IMR-90 (cell line): Measurements from ENCODE around the gene CEP126. TPM values are rescaled to one million over a fixed set of nuclear protein-coding genes. Genes with fewer than 3 reads are reported as not detected.

Experiments used
- ATAC-seq: fragments of 200-7000 bp; cut with Tn5 transposase; 2 replicates; pipeline ENCODE4 v1.9.1; 2020; ENCODE audit warnings: low read depth, mild to moderate bottlenecking, moderate library complexity
- BruUV-seq: library from RNA; stranded (reverse); fragments of 400-500 nt; replicated peaks from 2 replicates; lab custom pipeline; 2021; lab: Mats Ljungman, UMichigan
- CTCF ChIA-PET: fragments of 300-600 bp; formaldehyde crosslinking; extraction: SDS; loops from one replicate; lab custom pipeline; 2021; ENCODE audit warnings: antibody characterized with exemption; lab: Yijun Ruan, JAX
- POLR2A ChIA-PET: fragments of 300-600 bp; sonication (Branson Sonifier 250); formaldehyde crosslinking; loops from one replicate; lab custom pipeline; 2022; ENCODE audit warnings: antibody characterized with exemption; ENCODE audit not compliant: unreplicated experiment; lab: Charles Lee
- DNase-seq: peaks from one replicate; pipeline ENCODE4 v3.0.0; 2013
- H2AFZ ChIP-seq: replicated peaks from 2 replicates; pipeline ENCODE3; 2013; ENCODE audit warnings: low read length, mild to moderate bottlenecking; ENCODE audit not compliant: poor library complexity
- H2AK5ac ChIP-seq: 2 replicates; pipeline ENCODE4 v1.6.1; 2013; ENCODE audit warnings: low read depth, low read length, inconsistent platforms
- H2AK9ac ChIP-seq: replicated peaks from 2 replicates; pipeline ENCODE3; 2013; ENCODE audit warnings: mild to moderate bottlenecking, low read depth, low read length, moderate library complexity; ENCODE audit not compliant: poor library complexity
- H2BK120ac ChIP-seq: 2 replicates; pipeline ENCODE4 v1.6.1; 2013; ENCODE audit warnings: low read depth, low read length, inconsistent platforms
- H2BK15ac ChIP-seq: 3 replicates; pipeline ENCODE4 v1.6.1; 2013; ENCODE audit warnings: low read depth, low read length, inconsistent platforms
- H2BK20ac ChIP-seq: 2 replicates; pipeline ENCODE4 v1.6.1; 2013; ENCODE audit warnings: low read depth, mild to moderate bottlenecking, inconsistent platforms, low read length, moderate library complexity
- H2BK5ac ChIP-seq: 2 replicates; pipeline ENCODE4 v1.6.1; 2013; ENCODE audit warnings: mild to moderate bottlenecking, low read depth, low read length, inconsistent platforms; ENCODE audit not compliant: poor library complexity, severe bottlenecking
- H3K14ac ChIP-seq: replicated peaks from 2 replicates; pipeline ENCODE4 v1.6.1; 2013; ENCODE audit warnings: low read depth, low read length, inconsistent platforms
- H3K18ac ChIP-seq: 2 replicates; pipeline ENCODE4 v1.6.1; 2013; ENCODE audit warnings: low read depth, low read length, control low read depth
- H3K23ac ChIP-seq: 2 replicates; pipeline ENCODE4 v1.6.1; 2013; ENCODE audit warnings: low read depth, low read length, inconsistent platforms
- H3K27ac ChIP-seq: 2 replicates; pipeline ENCODE4 v1.5.1; 2013; ENCODE audit warnings: mild to moderate bottlenecking, control low read depth, low read length; ENCODE audit not compliant: insufficient read depth
- H3K27me3 ChIP-seq: 2 replicates; pipeline ENCODE4 v1.6.1; 2013; ENCODE audit warnings: low read length; ENCODE audit not compliant: control insufficient read depth, insufficient read depth
- H3K36me3 ChIP-seq: 2 replicates; pipeline ENCODE4 v1.6.1; 2013; ENCODE audit warnings: low read length, mixed read lengths; ENCODE audit not compliant: control insufficient read depth, insufficient read depth
- H3K4ac ChIP-seq: 2 replicates; pipeline ENCODE4 v1.6.1; 2013; ENCODE audit warnings: low read depth, low read length, inconsistent platforms
- H3K4me1 ChIP-seq: 2 replicates; pipeline ENCODE4 v1.6.1; 2013; ENCODE audit warnings: low read length, mixed read lengths; ENCODE audit not compliant: control insufficient read depth, insufficient read depth
- H3K4me2 ChIP-seq: 2 replicates; pipeline ENCODE4 v1.6.1; 2013; ENCODE audit warnings: low read depth, mild to moderate bottlenecking, control low read depth, low read length, moderate library complexity
- H3K4me3 ChIP-seq: 2 replicates; pipeline ENCODE4 v1.5.1; 2013; ENCODE audit warnings: low read depth, mild to moderate bottlenecking, control low read depth, low read length, moderate library complexity; ENCODE audit not compliant: insufficient read depth
- H3K56ac ChIP-seq: 2 replicates; pipeline ENCODE4 v1.6.1; 2013; ENCODE audit warnings: low read length, inconsistent platforms; ENCODE audit not compliant: insufficient read depth; ENCODE audit errors: extremely low read depth
- H3K79me1 ChIP-seq, 2 experiments: 2 replicates each; pipeline ENCODE4 v1.6.1; 2013; ENCODE audit warnings: low read length in 2 of 2, inconsistent platforms in 1 of 2, low read depth in 1 of 2
- H3K9ac ChIP-seq: 2 replicates; pipeline ENCODE4 v1.6.1; 2013; ENCODE audit warnings: low read depth, low read length, control low read depth
- H3K9me1 ChIP-seq: 2 replicates; pipeline ENCODE4 v1.6.1; 2013; ENCODE audit warnings: low read length, inconsistent platforms; ENCODE audit not compliant: insufficient read depth
- H3K9me3 ChIP-seq: 2 replicates; pipeline ENCODE4 v1.6.1; 2013; ENCODE audit warnings: low read length; ENCODE audit not compliant: control insufficient read depth, insufficient read depth
- H4K20me1 ChIP-seq: 2 replicates; pipeline ENCODE4 v1.6.1; 2013; ENCODE audit warnings: low read length, inconsistent platforms; ENCODE audit not compliant: insufficient read depth
- H4K5ac ChIP-seq: 2 replicates; pipeline ENCODE4 v1.6.1; 2013; ENCODE audit warnings: mild to moderate bottlenecking, low read depth, low read length, control low read depth
- H4K8ac ChIP-seq, 2 experiments: 2 replicates each; pipeline ENCODE4 v1.6.1; 2013; ENCODE audit warnings: low read depth in 2 of 2, low read length in 2 of 2, control low read depth in 1 of 2, inconsistent platforms in 1 of 2
- H4K91ac ChIP-seq: 2 replicates; pipeline ENCODE4 v1.6.1; 2013; ENCODE audit warnings: low read depth, low read length, inconsistent platforms; ENCODE audit not compliant: insufficient read depth
- MAFK ChIP-seq: IDR thresholded peaks from 2 replicates; pipeline ENCODE4 v1.6.1; 2012; ENCODE audit warnings: low read depth, low read length, improper control_type of control experiment
- SMC3 ChIP-seq: fragments of 150-350 bp; IDR thresholded peaks from 2 replicates; pipeline ENCODE4 v1.6.1; 2016; ENCODE audit warnings: low read depth, mild to moderate bottlenecking, antibody characterized with exemption, low read length, moderate library complexity
- WGBS, 2 experiments: methylation state at CpG; one replicate each; pipeline versions ENCODE4 v1.1.5 to v1.1.7; 2013; ENCODE audit warnings: missing lambda C conversion rate in 2 of 2; ENCODE audit not compliant: insufficient read length in 1 of 2; ENCODE audit errors: extremely low coverage in 2 of 2; 5-methylcytosine and 5-hydroxymethylcytosine counted together
- dilution Hi-C: fragments of 300-500 bp; cut with HindIII; formaldehyde crosslinking; loops from one replicate; pipeline ENCODE4 v1.14.3; 2018; ENCODE audit warnings: low sequenced_read_pairs; ENCODE audit not compliant: unreplicated experiment
- in situ Hi-C: fragments of 300-500 bp; cut with MboI; formaldehyde crosslinking; loops from 3 replicates; pipeline ENCODE4 v1.14.3; 2019; ENCODE audit warnings: low sequenced_read_pairs, inconsistent platforms, mixed read lengths
- intact Hi-C: fragments of 100-400 bp; cut with micrococcal nuclease; formaldehyde crosslinking; loops from 2 replicates; pipeline ENCODE4 v1.10.0; 2022
- polyA plus RNA-seq, 3 experiments: library from polyadenylated mRNA; depleted of rRNA; stranded (reverse); fragments of >200 nt; gene quantifications; 2 replicates each; pipeline ENCODE4 v1.2.3, GENCODE V29; 2012; ENCODE audit warnings: low replicate concordance in 1 of 3
- total RNA-seq: library from RNA; depleted of rRNA; stranded (reverse); fragments of >200 nt; gene quantifications from 2 replicates; pipeline ENCODE4 v1.2.3, GENCODE V29; 2012

CEP126 gene
- total and polyA plus RNA-seq, 2 of the 4 experiments (the other 2 are of a cell fraction) = 0.72 to 1.4 TPM

GRCh38 chr11:101974771-101975170, 60.0 kb downstream of the CEP126 start:
- H3K9ac ChIP-seq = no peak overlapping the region
- dilution Hi-C loops = no loop called here

More at GRCh38 chr11:101974771-101975170, 60.0 kb downstream of the CEP126 start:
- Histone ChIP-seq H4K91ac (no peak overlapping the region), H4K5ac (no peak overlapping the region), H2BK120ac (no peak overlapping the region), H3K18ac (no peak overlapping the region), H3K9me1 (no peaks in the 10 kb centered on the region), H3K9me3 (no peaks in the 10 kb centered on the region), H2AFZ (no peak overlapping the region), H3K79me1 (no peaks in the 10 kb centered on the region), H2BK15ac (no peak overlapping the region), H2AK5ac (no peak overlapping the region), H3K4me2 (no peak overlapping the region), H3K27ac (no peak overlapping the region), H2AK9ac (no peak overlapping the region), H3K4me1 (no peaks in the 10 kb centered on the region), H3K14ac (no peak overlapping the region), H4K8ac (no peak overlapping the region), H3K56ac (no peak overlapping the region), H3K27me3 (no peaks in the 10 kb centered on the region), H2BK20ac (no peak overlapping the region), H3K23ac (no peak overlapping the region), H3K36me3 (no peaks in the 10 kb centered on the region), H2BK5ac (no peak overlapping the region), H4K20me1 (no peaks in the 10 kb centered on the region), H3K4ac (no peak overlapping the region), H3K4me3 (no peak overlapping the region)
- ATAC-seq (no peak), DNase-seq (no peak)
- in situ Hi-C loops = no loop called here
- no CpG with 5 or more reads among the region's 1 CpG for WGBS, 2 experiments
- peak; percentile 72 for TF ChIP-seq MAFK
- no peak for TF ChIP-seq SMC3
- CTCF ChIA-PET = interaction anchor here (0.6 to 5.7 kb wide), 5 partner anchors 8 to 546 kb away, joined by 3 to 43 read pairs (median 3); no protein-coding TSS in a partner anchor
- intact Hi-C loops = loop anchor here (1.0 kb wide), 1 partner anchor 114 kb away; no protein-coding TSS in a partner anchor
- no TSS peak for BruUV-seq
- POLR2A ChIA-PET = no interaction called here
